Activated B cell treated with CpG ODN at 0.5 μM for 24 hours (primary cell): ENCODE results near the gene PRRT1B. TPM values are rescaled to one million over a fixed set of nuclear protein-coding genes. Genes with fewer than 3 reads are reported as not detected.

Experiments
- ATAC-seq: fragments of 200-7000 bp; cut with Tn5 transposase; one replicate; pipeline ENCODE4 v1.10.0; 2021; ENCODE audit warnings: low read depth, mild to moderate bottlenecking, moderate library complexity
- CTCF ChIA-PET: fragments of 350-600 bp; sonication (Branson Sonifier 250); formaldehyde crosslinking; loops from one replicate; lab custom pipeline; 2021; ENCODE audit warnings: antibody characterized with exemption; lab: Charles Lee
- POLR2A ChIA-PET: fragments of 350-600 bp; sonication (Branson Sonifier 250); formaldehyde crosslinking; loops from one replicate; lab custom pipeline; 2021; ENCODE audit warnings: antibody characterized with exemption; lab: Charles Lee
- DNase-seq: peaks from one replicate; pipeline ENCODE4 v3.0.0; 2022
- H3K27ac Mint-ChIP-seq: one replicate; pipeline ENCODE4 v1.8.0; 2020; ENCODE audit warnings: mixed read lengths
- H3K27me3 Mint-ChIP-seq: one replicate; pipeline ENCODE4 v1.8.0; 2021; ENCODE audit warnings: mixed read lengths
- H3K36me3 Mint-ChIP-seq: one replicate; pipeline ENCODE4 v1.8.0; 2021; ENCODE audit warnings: low read depth, mixed read lengths
- H3K4me1 Mint-ChIP-seq: one replicate; pipeline ENCODE4 v1.8.0; 2021; ENCODE audit warnings: mixed read lengths
- H3K4me3 Mint-ChIP-seq: one replicate; pipeline ENCODE4 v1.8.0; 2020; ENCODE audit warnings: mild to moderate bottlenecking, mixed read lengths
- H3K9me3 Mint-ChIP-seq: one replicate; pipeline ENCODE4 v1.8.0; 2020; ENCODE audit warnings: mixed read lengths
- CTCF ChIP-seq: fragments of 200-600 bp; IDR thresholded peaks from one replicate; pipeline ENCODE4 v1.8.0; 2022; ENCODE audit warnings: antibody characterized with exemption, mild to moderate bottlenecking
- intact Hi-C: fragments of 100-400 bp; cut with micrococcal nuclease; formaldehyde crosslinking; loops from one replicate; pipeline ENCODE4 v1.15.1; 2024
- total RNA-seq: library from RNA; stranded (reverse); gene quantifications from 2 replicates; pipeline ENCODE4 v1.2.3, GENCODE V29; 2022

PRRT1B gene
- total RNA-seq, 1 donor from 2014 or later, result not detected

- no peak for ATAC-seq
- intact Hi-C loops, result no loop called here
- Mint-ChIP-seq H3K27me3 (no peaks in the 10 kb centered on the region), H3K36me3 (peaks cover 94% of the 10 kb centered on the region), H3K4me3 (no peak overlapping the region), H3K9me3 (no peaks in the 10 kb centered on the region), H3K4me1 (no peaks in the 10 kb centered on the region), H3K27ac (no peak overlapping the region)
- no peak for TF ChIP-seq CTCF
- ChIA-PET POLR2A (no interaction called here), CTCF (no interaction called here)
- DNase-seq, result no peak
Measured at GRCh38 chr9:131607591-131607990, 62.3 kb downstream of the PRRT1B start.

- Mint-ChIP-seq H3K27ac (no peak overlapping the region), H3K4me1 (peaks cover 7% of the 10 kb centered on the region), H3K4me3 (no peak overlapping the region), H3K36me3 (peaks cover 94% of the 10 kb centered on the region), H3K27me3 (no peaks in the 10 kb centered on the region), H3K9me3 (no peaks in the 10 kb centered on the region)
- no peak for ATAC-seq
- ChIA-PET POLR2A (no interaction called here), CTCF (no interaction called here)
- intact Hi-C loops, result no loop called here
- no peak for DNase-seq
- TF ChIP-seq CTCF, result no peak
Measured at GRCh38 chr9:131608493-131609037, 63.2 kb downstream of the PRRT1B start.

Other genes starting within 250 kb of the PRRT1B start
- 170 and 206 TPM in 2 replicates for gene PRRC2B, start 151.4 kb upstream of the PRRT1B start, total RNA-seq
- 24.9 and 29.8 TPM in 2 replicates for gene POMT1, start 42.6 kb upstream of the PRRT1B start, total RNA-seq
- 19.1 and 30.4 TPM in 2 replicates for gene UCK1, start 14.3 kb upstream of the PRRT1B start, total RNA-seq
- 278 and 318 TPM in 2 replicates for gene RAPGEF1, start 194.6 kb downstream of the PRRT1B start, total RNA-seq